ENCODE data around the gene THSD8. TPM values are rescaled to one million over a fixed set of nuclear protein-coding genes. Genes with fewer than 3 reads are reported as not detected.

The THSD8 gene
- total RNA-seq, 2 experiments from 2014 or later: 31.0 to 48.2 TPM

Small RNAs within 50 kb of the gene (microRNA-seq; reads per million reads assigned to microRNA genes)
- gene MIR5684 (ENCODE audit: borderline replicate concordance): not detected
- not detected for gene MIR6794 (ENCODE audit: borderline replicate concordance)

Other genes with a start within 250 kb of the THSD8 start
- 1 to 10 TPM; 7.7 to 8.7 TPM for gene ZNF490, start 191.3 kb upstream of the THSD8 start, total RNA-seq
- 10 to 100 TPM; 16.1 to 18.1 TPM for gene ZNF791, start 191.1 kb upstream of the THSD8 start, total RNA-seq
- gene MAN2B1, start 135.3 kb upstream of the THSD8 start, total RNA-seq: 100 to 1,000 TPM; 118 to 154 TPM
- 10 to 100 TPM; 13.5 to 19.5 TPM for gene WDR83, start 135.3 kb upstream of the THSD8 start, total RNA-seq
- gene DHPS, start 120.2 kb upstream of the THSD8 start, total RNA-seq: 100 to 1,000 TPM; 101 to 112 TPM
- not detected for gene GNG14, start 114.1 kb upstream of the THSD8 start, total RNA-seq
- gene FBXW9, start 105.4 kb upstream of the THSD8 start, total RNA-seq: 1 to 10 TPM; 8.3 to 8.8 TPM
- 100 to 1,000 TPM in 1 of 2 experiments, 10 to 100 TPM in 1; 84.8 to 101 TPM for gene TNPO2, start 78.1 kb upstream of the THSD8 start, total RNA-seq
- gene TRIR, start 67.4 kb upstream of the THSD8 start, total RNA-seq: 100 to 1,000 TPM; 160 to 215 TPM
- 10 to 100 TPM; 53.7 to 61.9 TPM for gene GET3, start 64.6 kb upstream of the THSD8 start, total RNA-seq
- gene BEST2, start 50.3 kb upstream of the THSD8 start, total RNA-seq: not detected
- 10 to 100 TPM; 20.4 to 20.9 TPM for gene HOOK2, start 26.5 kb upstream of the THSD8 start, total RNA-seq
- 100 to 1,000 TPM; 375 to 412 TPM for gene JUNB, start 10.6 kb upstream of the THSD8 start, total RNA-seq
- 100 to 1,000 TPM; 261 to 325 TPM for gene PRDX2, start 269 bp upstream of the THSD8 start, total RNA-seq
- gene RNASEH2A, start 4.5 kb downstream of the THSD8 start, total RNA-seq: 10 to 100 TPM; 27.0 to 51.1 TPM
- gene RTBDN, start 32.5 kb downstream of the THSD8 start, total RNA-seq: not detected
- 1 to 10 TPM; 1.8 to 2.7 TPM for gene MAST1, start 36.4 kb downstream of the THSD8 start, total RNA-seq
- gene DNASE2, start 79.4 kb downstream of the THSD8 start, total RNA-seq: 10 to 100 TPM; 22.5 to 24.3 TPM
- under 1 TPM; 0.18 to 0.37 TPM for gene KLF1, start 85.1 kb downstream of the THSD8 start, total RNA-seq
- 10 to 100 TPM; 36.2 to 41.1 TPM for gene GCDH, start 89.1 kb downstream of the THSD8 start, total RNA-seq
- 1 to 10 TPM; 2.7 to 3.5 TPM for gene SYCE2, start 117.2 kb downstream of the THSD8 start, total RNA-seq
- gene FARSA, start 131.6 kb downstream of the THSD8 start, total RNA-seq: 100 to 1,000 TPM; 120 to 142 TPM
- 100 to 1,000 TPM; 557 to 569 TPM for gene CALR, start 136.5 kb downstream of the THSD8 start, total RNA-seq
- 100 to 1,000 TPM; 189 to 265 TPM for gene RAD23A, start 143.8 kb downstream of the THSD8 start, total RNA-seq
- 10 to 100 TPM; 31.1 to 36.3 TPM for gene GADD45GIP1, start 155.2 kb downstream of the THSD8 start, total RNA-seq
- under 1 TPM; 0.21 to 0.25 TPM for gene DAND5, start 167.5 kb downstream of the THSD8 start, total RNA-seq
- 1 to 10 TPM; 4.3 to 4.8 TPM for gene NFIX, start 193.4 kb downstream of the THSD8 start, total RNA-seq

Measured in activated CD4-positive, alpha-beta T cell treated with anti-CD3 and anti-CD28 coated beads for 36 hours (primary cell).